Caco-2 (cell line): Measurements from ENCODE around the gene SNAP29. TPM values are rescaled to one million over a fixed set of nuclear protein-coding genes. Genes with fewer than 3 reads are reported as not detected.

Source experiments
- BruUV-seq: library from RNA; stranded (reverse); fragments of 400-500 nt; replicated peaks from 2 replicates; lab custom pipeline; 2021; lab: Mats Ljungman, UMichigan
- CTCF ChIA-PET: fragments of 300-600 bp; sonication (Branson Sonifier 250); formaldehyde crosslinking; loops from one replicate; lab custom pipeline; 2022; ENCODE audit warnings: antibody characterized with exemption; lab: Charles Lee
- POLR2A ChIA-PET: fragments of 300-600 bp; sonication (Branson Sonifier 250); formaldehyde crosslinking; loops from one replicate; lab custom pipeline; 2022; ENCODE audit warnings: antibody characterized with exemption; lab: Charles Lee
- DNase-seq, 2 experiments: peaks; one replicate each; pipeline versions ENCODE4 v3.0.0 to v3.0.0-alpha.2; 2020 to 2022
- H3K27me3 ChIP-seq: replicated peaks from 2 replicates; pipeline ENCODE4 v1.6.0; 2011; ENCODE audit warnings: low read length; ENCODE audit not compliant: control insufficient read depth, insufficient read depth
- H3K36me3 ChIP-seq: 2 replicates; pipeline ENCODE4 v1.5.1; 2011; ENCODE audit warnings: low read length; ENCODE audit not compliant: control insufficient read depth, insufficient read depth
- H3K4me1 ChIP-seq: fragments of 250-450 bp; sonication (Bioruptor Pico); 2 replicates; pipeline ENCODE4 v1.5.1; 2020; ENCODE audit warnings: mild to moderate bottlenecking
- H3K4me3 ChIP-seq: 2 replicates; pipeline ENCODE4 v1.5.1; 2011; ENCODE audit warnings: low read depth, mild to moderate bottlenecking, control low read depth, low read length
- H3K9me3 ChIP-seq: fragments of 250-450 bp; sonication (Bioruptor Pico); 2 replicates; pipeline ENCODE4 v1.5.1; 2020; ENCODE audit warnings: mild to moderate bottlenecking, moderate library complexity
- H3K27ac Mint-ChIP-seq: one replicate; pipeline ENCODE4 v1.8.0; 2022; ENCODE audit warnings: mixed read lengths; ENCODE audit not compliant: unreplicated experiment
- H3K27me3 Mint-ChIP-seq: one replicate; pipeline ENCODE4 v1.8.0; 2022; ENCODE audit warnings: mixed read lengths; ENCODE audit not compliant: insufficient read depth, unreplicated experiment
- H3K36me3 Mint-ChIP-seq: one replicate; pipeline ENCODE4 v1.8.0; 2022; ENCODE audit warnings: mild to moderate bottlenecking, mixed read lengths; ENCODE audit not compliant: insufficient read depth, unreplicated experiment
- H3K4me1 Mint-ChIP-seq: one replicate; pipeline ENCODE4 v1.8.0; 2022; ENCODE audit warnings: low read depth, mixed read lengths; ENCODE audit not compliant: unreplicated experiment
- H3K4me3 Mint-ChIP-seq: one replicate; pipeline ENCODE4 v1.8.0; 2022; ENCODE audit warnings: mild to moderate bottlenecking, moderate library complexity, mixed read lengths; ENCODE audit not compliant: unreplicated experiment
- H3K9me3 Mint-ChIP-seq: one replicate; pipeline ENCODE4 v1.8.0; 2022; ENCODE audit warnings: mixed read lengths; ENCODE audit not compliant: unreplicated experiment
- CTCF ChIP-seq, 2 experiments: fragments of 200-600 bp in 1 of 2; IDR thresholded peaks; 1 replicate in 1 of 2; 2 replicates in 1 of 2; pipeline versions ENCODE4 v1.5.1 to v1.8.0; 2011 to 2022; ENCODE audit warnings: antibody characterized with exemption in 1 of 2, control low read depth in 1 of 2, inconsistent platforms in 1 of 2, low read depth in 1 of 2, low read length in 1 of 2, mild to moderate bottlenecking in 1 of 2, moderate library complexity in 1 of 2; ENCODE audit not compliant: insufficient read depth in 1 of 2, severe bottlenecking in 1 of 2, unreplicated experiment in 1 of 2
- intact Hi-C: fragments of 100-400 bp; cut with micrococcal nuclease; formaldehyde crosslinking; loops from one replicate; pipeline ENCODE4 v1.10.0; 2022; ENCODE audit not compliant: unreplicated experiment
- total RNA-seq: library from RNA; stranded (reverse); gene quantifications from 2 replicates; pipeline ENCODE4 v1.2.3, GENCODE V29; 2022

The SNAP29 gene
- total RNA-seq, 1 experiment from 2014 or later, result 26.2 TPM

GRCh38 chr22:20814221-20814808 lies 44.5 kb upstream of the SNAP29 start:
- Mint-ChIP-seq H3K27me3 (no peaks in the 10 kb centered on the region), H3K27ac (no peak overlapping the region), H3K4me1 (no peaks in the 10 kb centered on the region), H3K36me3 (peaks cover 28% of the 10 kb centered on the region), H3K4me3 (no peak overlapping the region), H3K9me3 (no peaks in the 10 kb centered on the region)
- no peak for TF ChIP-seq CTCF (IDR thresholded peaks at IDR 0.05; ENCODE audit: insufficient read depth in 1 of 2, low read depth in 1 of 2, low read length in 1 of 2, severe bottlenecking in 1 of 2, unreplicated experiment in 1 of 2)
- no TSS peak for BruUV-seq
- Histone ChIP-seq H3K27me3 (no peaks in the 10 kb centered on the region), H3K4me3 (no peak overlapping the region), H3K36me3 (0 out of 2 replicates have a peak, but pooled peaks cover 2% of the 10 kb centered on the region), H3K4me1 (no peaks in the 10 kb centered on the region), H3K9me3 (no peaks in the 10 kb centered on the region)
- DNase-seq, result no peak
- intact Hi-C loops, result no loop called here
- CTCF ChIA-PET, result no interaction called here
- POLR2A ChIA-PET, result no interaction called here

- POLR2A ChIA-PET, result no interaction called here
- Histone ChIP-seq H3K4me3 (no peak overlapping the region), H3K9me3 (no peaks in the 10 kb centered on the region), H3K27me3 (no peaks in the 10 kb centered on the region), H3K36me3 (0 out of 2 replicates have a peak, but pooled peaks cover 2% of the 10 kb centered on the region), H3K4me1 (no peaks in the 10 kb centered on the region)
- Mint-ChIP-seq H3K27me3 (no peaks in the 10 kb centered on the region), H3K4me3 (no peak overlapping the region), H3K4me1 (no peaks in the 10 kb centered on the region), H3K9me3 (no peaks in the 10 kb centered on the region), H3K27ac (no peak overlapping the region), H3K36me3 (peaks cover 26% of the 10 kb centered on the region)
- CTCF ChIA-PET, result interaction anchor here (1.0 kb wide), 1 partner anchor 70 kb away, joined by 3 read pairs; no protein-coding TSS in a partner anchor
- no peak for TF ChIP-seq CTCF (IDR thresholded peaks at IDR 0.05; ENCODE audit: insufficient read depth in 1 of 2, low read depth in 1 of 2, low read length in 1 of 2, severe bottlenecking in 1 of 2, unreplicated experiment in 1 of 2)
- BruUV-seq, result no TSS peak
- DNase-seq, result no peak
- intact Hi-C loops, result no loop called here
Measured at GRCh38 chr22:20815477-20816050, 43.2 kb upstream of the SNAP29 start.

- Histone ChIP-seq H3K36me3 (0 out of 2 replicates have a peak, but pooled peaks cover 2% of the 10 kb centered on the region), H3K9me3 (no peaks in the 10 kb centered on the region), H3K4me1 (no peaks in the 10 kb centered on the region), H3K27me3 (no peaks in the 10 kb centered on the region), H3K4me3 (no peak overlapping the region)
- TF ChIP-seq CTCF (IDR thresholded peaks at IDR 0.05; ENCODE audit: insufficient read depth in 1 of 2, low read depth in 1 of 2, low read length in 1 of 2, severe bottlenecking in 1 of 2, unreplicated experiment in 1 of 2), result no peak
- no peak overlapping the region for H3K27ac Mint-ChIP-seq
- no peaks in the 10 kb centered on the region for H3K4me1 Mint-ChIP-seq
- no peak overlapping the region for H3K4me3 Mint-ChIP-seq
- ChIA-PET CTCF (interaction anchor here (0.5 kb wide), 1 partner anchor 181 kb away, joined by 3 read pairs; no protein-coding TSS in a partner anchor), POLR2A (no interaction called here)
- no peak for DNase-seq
- no TSS peak for BruUV-seq
- H3K9me3 Mint-ChIP-seq, result no peaks in the 10 kb centered on the region
- intact Hi-C loops, result no loop called here
- peaks cover 26% of the 10 kb centered on the region for H3K36me3 Mint-ChIP-seq
- H3K27me3 Mint-ChIP-seq, result no peaks in the 10 kb centered on the region
Measured at GRCh38 chr22:20816559-20816958, 42.2 kb upstream of the SNAP29 start.
